ENCODE results near the gene ABCC12. TPM values are rescaled to one million over a fixed set of nuclear protein-coding genes. Genes with fewer than 3 reads are reported as not detected.

The ABCC12 gene
- total and polyA plus RNA-seq, 2 of the 8 experiments (the other 6 are each of a cell fraction or from before 2014, with no cell fraction given) = 0.05 TPM; not detected in 1

DNA sequence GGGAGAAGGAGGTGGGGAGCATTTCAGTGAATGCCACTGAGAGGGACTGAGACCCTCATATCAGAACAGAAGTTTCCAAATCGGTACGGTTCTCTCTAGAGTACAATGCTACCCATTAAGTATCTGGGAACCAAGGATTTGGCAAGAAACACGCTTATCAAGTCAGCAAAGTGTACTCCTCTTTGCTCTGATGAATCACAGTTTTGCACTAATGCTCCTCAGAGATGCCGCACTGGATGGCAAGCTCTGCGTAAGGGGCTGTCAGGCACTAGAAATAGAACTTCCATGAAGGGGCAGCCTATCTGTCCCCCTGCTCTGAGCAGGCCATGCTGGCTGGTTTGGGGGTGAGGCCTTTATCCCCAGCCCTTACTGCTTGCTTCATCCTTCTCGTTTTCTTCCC is 4.8 kb upstream of the ABCC12 start (continued):
- TF ChIP-seq CHD7 (IDR thresholded peaks at IDR 0.05; ENCODE audit: insufficient replicate concordance, low read length) (no peak), BRCA1 (IDR thresholded peaks at IDR 0.05; ENCODE audit: low read depth, low read length) (no peak)
- TF ChIP-seq, protein P1, sequence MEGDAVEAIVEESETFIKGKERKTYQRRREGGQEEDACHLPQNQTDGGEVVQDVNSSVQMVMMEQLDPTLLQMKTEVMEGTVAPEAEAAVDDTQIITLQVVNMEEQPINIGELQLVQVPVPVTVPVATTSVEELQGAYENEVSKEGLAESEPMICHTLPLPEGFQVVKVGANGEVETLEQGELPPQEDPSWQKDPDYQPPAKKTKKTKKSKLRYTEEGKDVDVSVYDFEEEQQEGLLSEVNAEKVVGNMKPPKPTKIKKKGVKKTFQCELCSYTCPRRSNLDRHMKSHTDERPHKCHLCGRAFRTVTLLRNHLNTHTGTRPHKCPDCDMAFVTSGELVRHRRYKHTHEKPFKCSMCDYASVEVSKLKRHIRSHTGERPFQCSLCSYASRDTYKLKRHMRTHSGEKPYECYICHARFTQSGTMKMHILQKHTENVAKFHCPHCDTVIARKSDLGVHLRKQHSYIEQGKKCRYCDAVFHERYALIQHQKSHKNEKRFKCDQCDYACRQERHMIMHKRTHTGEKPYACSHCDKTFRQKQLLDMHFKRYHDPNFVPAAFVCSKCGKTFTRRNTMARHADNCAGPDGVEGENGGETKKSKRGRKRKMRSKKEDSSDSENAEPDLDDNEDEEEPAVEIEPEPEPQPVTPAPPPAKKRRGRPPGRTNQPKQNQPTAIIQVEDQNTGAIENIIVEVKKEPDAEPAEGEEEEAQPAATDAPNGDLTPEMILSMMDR (IDR thresholded peaks at IDR 0.05; ENCODE audit: control extremely low read depth in 1 of 3, insufficient read depth in 1 of 3, low read depth in 1 of 3, low read length in 3 of 3) = no peak

Measured in H1 (cell line).